Coronary artery (tissue), 2 donors: Measurements from ENCODE around the gene SRD5A1.

ENCODE experiments used
- DNase-seq: peaks from one replicate; pipeline ENCODE4 v3.0.0-alpha.2; 2017; ENCODE audit warnings: low spot score
- H3K27ac ChIP-seq, 2 donors: fragments of 200-600 bp; sonication (generic); one replicate each; pipeline ENCODE4 v1.5.1; 2016 to 2019
- H3K4me3 ChIP-seq: fragments of 200-600 bp; sonication (generic); 2 replicates; pipeline ENCODE4 v1.5.1; 2016; ENCODE audit warnings: mild to moderate bottlenecking, moderate library complexity
- TF ChIP-seq, protein P1 (sequence below): fragments of 200-600 bp; sonication (generic); IDR thresholded peaks from one replicate; pipeline ENCODE4 v1.5.1; 2019; ENCODE audit warnings: antibody characterized with exemption

SRD5A1 gene

DNA sequence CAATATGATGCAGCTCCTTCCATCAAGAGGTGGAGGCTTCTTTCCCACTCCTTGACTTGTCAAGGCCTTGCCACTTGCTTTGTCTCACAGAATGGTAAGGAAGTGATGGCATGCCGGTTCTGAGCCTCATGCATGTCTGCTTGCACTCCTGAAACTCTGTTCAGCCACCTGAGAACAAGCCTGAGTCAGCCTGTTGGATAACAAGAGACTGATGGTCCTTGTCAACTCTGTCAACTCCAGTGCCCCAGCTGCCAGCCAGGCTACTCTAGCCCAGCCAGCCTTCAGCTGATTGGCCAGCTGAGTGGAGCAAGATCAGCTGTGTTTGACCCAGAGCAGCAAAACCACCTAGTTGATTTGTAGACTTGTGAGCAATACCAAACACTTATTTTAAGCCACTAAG lies 75.6 kb downstream of the SRD5A1 start:
- Histone ChIP-seq H3K27ac (no peak overlapping the region), H3K4me3 (no peak overlapping the region)
- no peak for DNase-seq
- TF ChIP-seq, protein P1, sequence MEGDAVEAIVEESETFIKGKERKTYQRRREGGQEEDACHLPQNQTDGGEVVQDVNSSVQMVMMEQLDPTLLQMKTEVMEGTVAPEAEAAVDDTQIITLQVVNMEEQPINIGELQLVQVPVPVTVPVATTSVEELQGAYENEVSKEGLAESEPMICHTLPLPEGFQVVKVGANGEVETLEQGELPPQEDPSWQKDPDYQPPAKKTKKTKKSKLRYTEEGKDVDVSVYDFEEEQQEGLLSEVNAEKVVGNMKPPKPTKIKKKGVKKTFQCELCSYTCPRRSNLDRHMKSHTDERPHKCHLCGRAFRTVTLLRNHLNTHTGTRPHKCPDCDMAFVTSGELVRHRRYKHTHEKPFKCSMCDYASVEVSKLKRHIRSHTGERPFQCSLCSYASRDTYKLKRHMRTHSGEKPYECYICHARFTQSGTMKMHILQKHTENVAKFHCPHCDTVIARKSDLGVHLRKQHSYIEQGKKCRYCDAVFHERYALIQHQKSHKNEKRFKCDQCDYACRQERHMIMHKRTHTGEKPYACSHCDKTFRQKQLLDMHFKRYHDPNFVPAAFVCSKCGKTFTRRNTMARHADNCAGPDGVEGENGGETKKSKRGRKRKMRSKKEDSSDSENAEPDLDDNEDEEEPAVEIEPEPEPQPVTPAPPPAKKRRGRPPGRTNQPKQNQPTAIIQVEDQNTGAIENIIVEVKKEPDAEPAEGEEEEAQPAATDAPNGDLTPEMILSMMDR: no peak

- Histone ChIP-seq H3K27ac (no peak overlapping the region), H3K4me3 (no peak overlapping the region)
- DNase-seq: no peak
- TF ChIP-seq, protein P1: no peak
These were observed 76.8 kb downstream of the SRD5A1 start for GRCh38 chr5:6710070-6710469.

GRCh38 chr5:6710551-6711318 lies 77.5 kb downstream of the SRD5A1 start:
- DNase-seq: no peak
- no peak overlapping the region for H3K4me3 ChIP-seq
- no peak overlapping the region for H3K27ac ChIP-seq
- TF ChIP-seq, protein P1: no peak

GRCh38 chr5:6711409-6712141 lies 78.3 kb downstream of the SRD5A1 start:
- DNase-seq: no peak
- peak overlapping the region; percentile 96 to 98 for H3K27ac ChIP-seq

GRCh38 chr5:6712142-6712576 lies 78.9 kb downstream of the SRD5A1 start:
- TF ChIP-seq, protein P1: no peak
- Histone ChIP-seq H3K27ac (peak overlapping the region; percentile 96 to 98), H3K4me3 (peak overlapping the region; percentile 90)
- DNase-seq: peak; percentile 87

More at GRCh38 chr5:6711409-6712141, 78.3 kb downstream of the SRD5A1 start:
- H3K4me3 ChIP-seq: peak overlapping the region; percentile 90
- TF ChIP-seq, protein P1: no peak

- H3K4me3 ChIP-seq: peak overlapping the region; percentile 90
- peak overlapping the region; percentile 96 to 98 for H3K27ac ChIP-seq
- DNase-seq: peak; percentile 98
- TF ChIP-seq, protein P1: no peak
These were observed 79.5 kb downstream of the SRD5A1 start for GRCh38 chr5:6712577-6713273.
